Cardiac muscle cell (in vitro differentiated cells and primary cell): ENCODE measurements around the gene MTFMT. TPM values are rescaled to one million over a fixed set of nuclear protein-coding genes. Genes with fewer than 3 reads are reported as not detected.

Source experiments
- DNase-seq, 2 donors: peaks; one replicate each; pipeline versions ENCODE4 v3.0.0 to v3.0.0-alpha.2; 2010 to 2017; ENCODE audit warnings: low read depth in 1 of 2, low spot score in 1 of 2
- H3K27ac ChIP-seq: fragments of 200-600 bp; sonication (generic); 2 replicates; pipeline ENCODE4 v1.5.1; 2016
- H3K27me3 ChIP-seq: fragments of 200-600 bp; sonication (generic); 2 replicates; pipeline ENCODE4 v1.6.0; 2016; ENCODE audit warnings: control low read depth
- H3K36me3 ChIP-seq: fragments of 200-600 bp; sonication (generic); 2 replicates; pipeline ENCODE4 v1.5.1; 2016; ENCODE audit warnings: control low read depth
- H3K4me1 ChIP-seq: fragments of 200-600 bp; sonication (generic); 2 replicates; pipeline ENCODE4 v1.8.1; 2017; ENCODE audit warnings: low read depth, mild to moderate bottlenecking, mixed run types
- H3K4me3 ChIP-seq: fragments of 200-600 bp; sonication (generic); 2 replicates; pipeline ENCODE4 v1.5.1; 2016; ENCODE audit warnings: mild to moderate bottlenecking
- H3K9me3 ChIP-seq: fragments of 200-600 bp; sonication (generic); 2 replicates; pipeline ENCODE4 v1.5.1; 2017; ENCODE audit warnings: low read depth, mild to moderate bottlenecking, control low read depth
- polyA plus RNA-seq: library from polyadenylated mRNA; unstranded; fragments of >200 nt; fragmentation: Nextera tagmentation; extraction: Ambion mirVana; gene quantifications from 2 replicates; pipeline ENCODE4 v1.2.1, GENCODE V29; 2016
- total RNA-seq: library from RNA; depleted of rRNA; stranded (reverse); fragments of >200 nt; gene quantifications from 2 replicates; pipeline ENCODE4 v1.2.3, GENCODE V29; 2016
- TF ChIP-seq, protein P1 (sequence below): IDR thresholded peaks from 2 replicates; pipeline ENCODE4 v1.5.1; 2012; ENCODE audit warnings: low read depth, mild to moderate bottlenecking, low read length

The MTFMT gene
- total and polyA plus RNA-seq, 2 experiments from 2014 or later, result 26.6 to 53.5 TPM

GRCh38 chr15:64979252-64979710 lies 50.2 kb downstream of the MTFMT start:
- H3K4me1 ChIP-seq, result no peaks in the 10 kb centered on the region
- H3K27ac ChIP-seq, result no peak overlapping the region
- H3K27me3 ChIP-seq, result no peaks in the 10 kb centered on the region
- H3K36me3 ChIP-seq, result peaks cover 18% of the 10 kb centered on the region
- no peaks in the 10 kb centered on the region for H3K9me3 ChIP-seq
- no peak overlapping the region for H3K4me3 ChIP-seq
- TF ChIP-seq, protein P1, sequence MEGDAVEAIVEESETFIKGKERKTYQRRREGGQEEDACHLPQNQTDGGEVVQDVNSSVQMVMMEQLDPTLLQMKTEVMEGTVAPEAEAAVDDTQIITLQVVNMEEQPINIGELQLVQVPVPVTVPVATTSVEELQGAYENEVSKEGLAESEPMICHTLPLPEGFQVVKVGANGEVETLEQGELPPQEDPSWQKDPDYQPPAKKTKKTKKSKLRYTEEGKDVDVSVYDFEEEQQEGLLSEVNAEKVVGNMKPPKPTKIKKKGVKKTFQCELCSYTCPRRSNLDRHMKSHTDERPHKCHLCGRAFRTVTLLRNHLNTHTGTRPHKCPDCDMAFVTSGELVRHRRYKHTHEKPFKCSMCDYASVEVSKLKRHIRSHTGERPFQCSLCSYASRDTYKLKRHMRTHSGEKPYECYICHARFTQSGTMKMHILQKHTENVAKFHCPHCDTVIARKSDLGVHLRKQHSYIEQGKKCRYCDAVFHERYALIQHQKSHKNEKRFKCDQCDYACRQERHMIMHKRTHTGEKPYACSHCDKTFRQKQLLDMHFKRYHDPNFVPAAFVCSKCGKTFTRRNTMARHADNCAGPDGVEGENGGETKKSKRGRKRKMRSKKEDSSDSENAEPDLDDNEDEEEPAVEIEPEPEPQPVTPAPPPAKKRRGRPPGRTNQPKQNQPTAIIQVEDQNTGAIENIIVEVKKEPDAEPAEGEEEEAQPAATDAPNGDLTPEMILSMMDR, result no peak
- no peak for DNase-seq

- no peaks in the 10 kb centered on the region for H3K4me1 ChIP-seq
- no peaks in the 10 kb centered on the region for H3K27me3 ChIP-seq
- no peak for DNase-seq
- H3K9me3 ChIP-seq, result no peaks in the 10 kb centered on the region
- H3K36me3 ChIP-seq, result peaks cover 33% of the 10 kb centered on the region
- TF ChIP-seq, protein P1, result no peak
- no peak overlapping the region for H3K27ac ChIP-seq
- H3K4me3 ChIP-seq, result no peak overlapping the region
Measured at GRCh38 chr15:64975390-64975789, 54.0 kb downstream of the MTFMT start.

DNA sequence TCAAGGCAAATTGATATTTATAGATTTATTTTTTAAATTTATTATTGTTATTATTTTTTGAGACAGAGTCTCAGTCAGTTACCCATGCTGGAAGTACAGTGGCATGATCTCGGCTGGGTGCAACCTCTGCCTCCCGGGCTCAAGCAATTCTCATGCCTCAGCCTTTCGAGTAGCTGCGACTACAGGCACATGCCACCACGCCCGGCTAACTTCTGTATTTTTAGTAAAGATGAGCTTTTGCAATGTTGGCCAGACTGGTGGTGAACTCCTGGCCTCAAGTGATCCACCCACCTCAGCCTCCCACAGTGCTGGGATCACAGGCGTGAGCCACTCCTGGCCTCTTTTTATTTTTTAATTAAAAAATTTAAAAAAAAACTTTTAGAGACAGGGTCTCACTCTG lies 58.7 kb downstream of the MTFMT start:
- Histone ChIP-seq H3K9me3 (no peaks in the 10 kb centered on the region), H3K27ac (no peak overlapping the region), H3K4me1 (no peaks in the 10 kb centered on the region), H3K27me3 (no peaks in the 10 kb centered on the region), H3K36me3 (peaks cover 46% of the 10 kb centered on the region), H3K4me3 (no peak overlapping the region)
- TF ChIP-seq, protein P1, result no peak
- no peak for DNase-seq

- Histone ChIP-seq H3K4me1 (no peaks in the 10 kb centered on the region), H3K27ac (no peak overlapping the region), H3K4me3 (no peak overlapping the region), H3K36me3 (peaks cover 49% of the 10 kb centered on the region), H3K9me3 (no peaks in the 10 kb centered on the region), H3K27me3 (no peaks in the 10 kb centered on the region)
- TF ChIP-seq, protein P1, result no peak
- no peak for DNase-seq
Measured at GRCh38 chr15:64969401-64969800, 60.0 kb downstream of the MTFMT start.

GRCh38 chr15:64961013-64961412 lies 68.4 kb downstream of the MTFMT start:
- Histone ChIP-seq H3K4me3 (no peak overlapping the region), H3K9me3 (no peaks in the 10 kb centered on the region), H3K4me1 (no peaks in the 10 kb centered on the region), H3K36me3 (peaks cover 23% of the 10 kb centered on the region), H3K27ac (no peak overlapping the region), H3K27me3 (no peaks in the 10 kb centered on the region)
- TF ChIP-seq, protein P1, result no peak
- no peak for DNase-seq

- Histone ChIP-seq H3K27ac (no peak overlapping the region), H3K4me3 (no peak overlapping the region), H3K36me3 (peaks cover 24% of the 10 kb centered on the region), H3K4me1 (no peaks in the 10 kb centered on the region), H3K27me3 (no peaks in the 10 kb centered on the region), H3K9me3 (no peaks in the 10 kb centered on the region)
- DNase-seq, result no peak
- TF ChIP-seq, protein P1, result no peak
Measured at GRCh38 chr15:64960153-64960552, 69.3 kb downstream of the MTFMT start.
